HL-60/S4 treated with retinoic acid at 250 ng/mL for 4 days and 3 days (cell line): ENCODE data around the gene LRR1.
"Not testable (repeated sequence)": the region's sequence is repeated elsewhere in the genome, so short reads cannot be mapped to it uniquely, and the experiment has no call there.

Experiments used
- in situ Hi-C: fragments of 300-500 bp; cut with MboI; formaldehyde crosslinking; loops from 2 replicates; pipeline ENCODE4 v1.7.0; 2022; ENCODE audit warnings: low sequenced_read_pairs

The LRR1 gene

GRCh38 chr14:49598485-49599300 lies at the start of gene LRR1:
TSS of gene LRR1 (plus strand) at chr14:49598940. CDS start at chr14:49599021, 81 bp downstream.
- in situ Hi-C loops = no loop called here

- in situ Hi-C loops = no loop called here
Observed at GRCh38 chr14:49549446-49549845, 49.3 kb upstream of the LRR1 start.

GRCh38 chr14:49549881-49550280 lies 48.9 kb upstream of the LRR1 start:
- in situ Hi-C loops = no loop called here

GRCh38 chr14:49550286-49551184 lies 48.2 kb upstream of the LRR1 start:
- in situ Hi-C loops = no loop called here

GRCh38 chr14:49551569-49551968 lies 47.2 kb upstream of the LRR1 start:
- in situ Hi-C loops = no loop called here

- in situ Hi-C loops = no loop called here
Observed at GRCh38 chr14:49553106-49553505, 45.6 kb upstream of the LRR1 start.

- in situ Hi-C loops = no loop called here
Observed at GRCh38 chr14:49553892-49554291, 44.8 kb upstream of the LRR1 start.

GRCh38 chr14:49559979-49560768 lies 38.6 kb upstream of the LRR1 start:
- in situ Hi-C loops = no loop called here

GRCh38 chr14:49566714-49567113 lies 32.0 kb upstream of the LRR1 start:
- in situ Hi-C loops = no loop called here

GRCh38 chr14:49569281-49569680 lies 29.5 kb upstream of the LRR1 start:
- in situ Hi-C loops = no loop called here

GRCh38 chr14:49574038-49574437 lies 24.7 kb upstream of the LRR1 start:
- in situ Hi-C loops = no loop called here

GRCh38 chr14:49578141-49578540 lies 20.6 kb upstream of the LRR1 start:
- in situ Hi-C loops = no loop called here

GRCh38 chr14:49579841-49580240 lies 18.9 kb upstream of the LRR1 start:
- in situ Hi-C loops = no loop called here

- in situ Hi-C loops = no loop called here
Observed at GRCh38 chr14:49581209-49582112, 17.3 kb upstream of the LRR1 start.

- in situ Hi-C loops = no loop called here
Observed at GRCh38 chr14:49582113-49582977, 16.4 kb upstream of the LRR1 start.

GRCh38 chr14:49583629-49584028 lies 15.1 kb upstream of the LRR1 start:
- in situ Hi-C loops = no loop called here

GRCh38 chr14:49584058-49584457 lies 14.7 kb upstream of the LRR1 start:
- in situ Hi-C loops = no loop called here

GRCh38 chr14:49584981-49585640 lies 13.6 kb upstream of the LRR1 start:
- in situ Hi-C loops = not testable (repeated sequence)
